Measurements from ENCODE around the gene MAST2. TPM values are rescaled to one million over a fixed set of nuclear protein-coding genes. Genes with fewer than 3 reads are reported as not detected.

The MAST2 gene
- total and polyA plus RNA-seq, 2 of the 13 experiments (the other 11 are each of a cell fraction or from before 2014, with no cell fraction given), result 15.3 to 23.0 TPM

DNA sequence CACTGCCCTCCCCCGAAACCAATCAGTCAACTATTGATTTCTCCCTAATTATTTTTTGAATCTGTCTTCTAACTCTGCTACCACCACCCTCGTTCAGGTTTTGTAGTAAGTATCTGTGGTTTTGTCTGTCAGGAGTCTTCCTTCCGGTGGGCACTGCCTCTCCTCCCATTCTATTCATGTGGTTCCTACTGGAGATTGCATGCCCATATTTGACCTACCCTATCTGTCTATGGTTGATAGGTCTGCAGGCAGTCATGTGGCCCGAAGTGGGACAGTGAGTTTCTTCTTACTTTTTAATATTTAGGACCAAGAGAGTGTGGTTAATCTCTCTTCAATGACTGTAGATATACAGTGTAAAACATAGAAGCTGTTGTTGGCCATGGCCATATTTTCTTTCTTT is 17.8 kb upstream of the MAST2 start:
- BruUV-seq (replicated peaks), result no TSS peak
- Histone ChIP-seq H2AFZ (ENCODE audit: low read length) (no peak overlapping the region), H3K9ac (ENCODE audit: insufficient read depth, low read depth, low read length) (no peak overlapping the region), H3K27me3 (ENCODE audit: control insufficient read depth in 1 of 2, insufficient read depth in 2 of 2, low read length in 2 of 2) (no peaks in the 10 kb centered on the region), H3K4me1 (ENCODE audit: insufficient read depth, low read length) (peaks cover 5% of the 10 kb centered on the region; the same call in 1 of the 2 replicates), H3K9me3 (ENCODE audit: low read length) (no peaks in the 10 kb centered on the region), H3K27ac (ENCODE audit: extremely low read length, insufficient read depth, low read length) (no peak overlapping the region), H3K79me2 (ENCODE audit: insufficient read depth, low read length) (no peaks in the 10 kb centered on the region), H4K20me1 (ENCODE audit: insufficient read depth, low read length) (no peaks in the 10 kb centered on the region), H3K4me2 (ENCODE audit: low read depth, low read length) (no peak overlapping the region), H3K4me3 (replicated peaks in 1 of 3; ENCODE audit: insufficient read depth in 1 of 3, low read depth in 2 of 3, low read length in 3 of 3) (no peak overlapping the region), H3K36me3 (replicated peaks in 1 of 2; ENCODE audit: control insufficient read depth in 1 of 2, insufficient read depth in 2 of 2, low read length in 2 of 2) (no peaks in the 10 kb centered on the region)
- FAIRE-seq (no peak), DNase-seq (ENCODE audit: low spot score) (no peak), ATAC-seq (no peak)
- in situ Hi-C loops (cut with HindIII; ENCODE audit: extremely low pct_ligation_motif_present, low pct_unique_long_range_greater_than_20kb), result no loop called here
- 52% methylated on average over 4 of the region's 4 CpGs for WGBS (ENCODE audit: low lambda C conversion rate)
- TF ChIP-seq AGO1 (IDR thresholded peaks at IDR 0.05; ENCODE audit: low read depth, low read length, poor library complexity, severe bottlenecking) (no peak), ZNF567 (CRISPR knock-in tag; IDR thresholded peaks at IDR 0.05; ENCODE audit: borderline replicate concordance) (no peak), IKZF4 (CRISPR knock-in tag; IDR thresholded peaks at IDR 0.05; ENCODE audit: borderline replicate concordance, low read depth, not compliant biosample characterization) (no peak), ZNF549 (CRISPR knock-in tag; IDR thresholded peaks at IDR 0.05) (no peak), RAD21 (CRISPR knock-in tag; IDR thresholded peaks at IDR 0.05) (no peak)
- TF ChIP-seq, protein P1, sequence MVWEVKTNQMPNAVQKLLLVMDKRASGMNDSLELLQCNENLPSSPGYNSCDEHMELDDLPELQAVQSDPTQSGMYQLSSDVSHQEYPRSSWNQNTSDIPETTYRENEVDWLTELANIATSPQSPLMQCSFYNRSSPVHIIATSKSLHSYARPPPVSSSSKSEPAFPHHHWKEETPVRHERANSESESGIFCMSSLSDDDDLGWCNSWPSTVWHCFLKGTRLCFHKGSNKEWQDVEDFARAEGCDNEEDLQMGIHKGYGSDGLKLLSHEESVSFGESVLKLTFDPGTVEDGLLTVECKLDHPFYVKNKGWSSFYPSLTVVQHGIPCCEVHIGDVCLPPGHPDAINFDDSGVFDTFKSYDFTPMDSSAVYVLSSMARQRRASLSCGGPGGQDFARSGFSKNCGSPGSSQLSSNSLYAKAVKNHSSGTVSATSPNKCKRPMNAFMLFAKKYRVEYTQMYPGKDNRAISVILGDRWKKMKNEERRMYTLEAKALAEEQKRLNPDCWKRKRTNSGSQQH (CRISPR knock-in tag; IDR thresholded peaks at IDR 0.05; ENCODE audit: low read depth), result no peak
- TF ChIP-seq, protein P2, sequence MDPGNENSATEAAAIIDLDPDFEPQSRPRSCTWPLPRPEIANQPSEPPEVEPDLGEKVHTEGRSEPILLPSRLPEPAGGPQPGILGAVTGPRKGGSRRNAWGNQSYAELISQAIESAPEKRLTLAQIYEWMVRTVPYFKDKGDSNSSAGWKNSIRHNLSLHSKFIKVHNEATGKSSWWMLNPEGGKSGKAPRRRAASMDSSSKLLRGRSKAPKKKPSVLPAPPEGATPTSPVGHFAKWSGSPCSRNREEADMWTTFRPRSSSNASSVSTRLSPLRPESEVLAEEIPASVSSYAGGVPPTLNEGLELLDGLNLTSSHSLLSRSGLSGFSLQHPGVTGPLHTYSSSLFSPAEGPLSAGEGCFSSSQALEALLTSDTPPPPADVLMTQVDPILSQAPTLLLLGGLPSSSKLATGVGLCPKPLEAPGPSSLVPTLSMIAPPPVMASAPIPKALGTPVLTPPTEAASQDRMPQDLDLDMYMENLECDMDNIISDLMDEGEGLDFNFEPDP (CRISPR knock-in tag; conservative IDR thresholded peaks at IDR 0.05), result no peak
- intact Hi-C loops (cut with micrococcal nuclease; ENCODE audit: unreplicated experiment), result no loop called here
- CTCF ChIA-PET (ENCODE audit: low intra/inter-chr PET ratio, low total read pairs), result no interaction called here
- POLR2A ChIA-PET, result no interaction called here

All from HepG2 (cell line).